Common myeloid progenitor, CD34-positive (primary cell): ENCODE data around the gene TNPO2. TPM values are rescaled to one million over a fixed set of nuclear protein-coding genes. Genes with fewer than 3 reads are reported as not detected.

ENCODE experiments used
- CTCF ChIA-PET: fragments of 350-600 bp; sonication (Branson Sonifier 250); formaldehyde crosslinking; loops from one replicate; lab custom pipeline; 2021; ENCODE audit warnings: antibody characterized with exemption; lab: Charles Lee
- POLR2A ChIA-PET: fragments of 350-600 bp; sonication (Branson Sonifier 250); formaldehyde crosslinking; loops from one replicate; lab custom pipeline; 2021; ENCODE audit warnings: antibody characterized with exemption; lab: Charles Lee
- DNase-seq, 3 donors: peaks; one replicate each; pipeline versions ENCODE4 v3.0.0 to v3.0.0-alpha.2; 2013
- H3K27ac ChIP-seq, 2 experiments: 1 replicate in 1 of 2; 2 replicates in 1 of 2; pipeline ENCODE4 v1.7.0; 2013; ENCODE audit warnings: inconsistent platforms in 2 of 2, low read length in 2 of 2, mild to moderate bottlenecking in 2 of 2, low read depth in 1 of 2, moderate library complexity in 1 of 2; ENCODE audit not compliant: severe bottlenecking in 2 of 2, insufficient read depth in 1 of 2, poor library complexity in 1 of 2
- H3K27me3 ChIP-seq, 5 experiments: replicated peaks in 2 of 5; 1 replicate in 3 of 5; 2 replicates in 2 of 5; pipeline versions ENCODE4 v1.6.1 to v1.7.0; 2013; ENCODE audit warnings: low read length in 4 of 5, mild to moderate bottlenecking in 2 of 5, moderate library complexity in 2 of 5, inconsistent platforms in 1 of 5; ENCODE audit not compliant: insufficient read depth in 5 of 5, control insufficient read depth in 4 of 5
- H3K36me3 ChIP-seq, 4 experiments: 1 replicate in 2 of 4; 2 replicates in 2 of 4; pipeline versions ENCODE4 v1.6.1 to v1.7.0; 2013; ENCODE audit warnings: low read length in 3 of 4, control low read depth in 1 of 4, mild to moderate bottlenecking in 1 of 4; ENCODE audit not compliant: control insufficient read depth in 4 of 4, insufficient read depth in 4 of 4
- H3K4me1 ChIP-seq, 4 experiments: 1 replicate in 3 of 4; 2 replicates in 1 of 4; pipeline versions ENCODE4 v1.6.1 to v1.7.1; 2013; ENCODE audit warnings: low read length in 3 of 4, mild to moderate bottlenecking in 3 of 4, control low read depth in 1 of 4, inconsistent platforms in 1 of 4, moderate library complexity in 1 of 4; ENCODE audit not compliant: control insufficient read depth in 4 of 4, insufficient read depth in 4 of 4; ENCODE audit errors: control extremely low read depth in 1 of 4
- H3K4me3 ChIP-seq, 7 experiments: 1 replicate in 4 of 7; 2 replicates in 3 of 7; pipeline versions ENCODE4 v1.5.1 to v1.7.0; 2013; ENCODE audit warnings: mild to moderate bottlenecking in 7 of 7, low read length in 6 of 7, moderate library complexity in 6 of 7, inconsistent platforms in 2 of 7, low read depth in 2 of 7, control low read depth in 1 of 7; ENCODE audit not compliant: insufficient read depth in 4 of 7, control insufficient read depth in 1 of 7; ENCODE audit errors: extremely low read depth in 1 of 7
- H3K9me3 ChIP-seq, 5 experiments: 1 replicate in 4 of 5; 2 replicates in 1 of 5; pipeline versions ENCODE4 v1.6.1 to v1.7.1; 2013; ENCODE audit warnings: low read length in 4 of 5, mild to moderate bottlenecking in 2 of 5, inconsistent platforms in 1 of 5, low read depth in 1 of 5, moderate library complexity in 1 of 5; ENCODE audit not compliant: control insufficient read depth in 4 of 5, insufficient read depth in 2 of 5; ENCODE audit errors: control extremely low read depth in 1 of 5
- WGBS: methylation state at CpG from one replicate; pipeline ENCODE4 v1.1.5; 2013; ENCODE audit not compliant: insufficient coverage; 5-methylcytosine and 5-hydroxymethylcytosine counted together
- polyA plus RNA-seq: library from polyadenylated mRNA; unstranded; fragments of 120-200 nt; gene quantifications from one replicate; pipeline ENCODE4 v1.2.1, GENCODE V29; 2013

TNPO2 gene
- polyA plus RNA-seq = 42.8 TPM

- peaks cover 3 to 31% (median 15%) of the 10 kb centered on the region in 4 experiments for H3K36me3 ChIP-seq
- H3K9me3 ChIP-seq = no peaks in the 10 kb centered on the region
- H3K27ac ChIP-seq = peak within 1 kb of the TSS in 1 of 2 experiments; percentile 92
- peak within 1 kb of the TSS; percentile 67 to 95 (median 78) for H3K4me3 ChIP-seq
- 1% methylated on average over 22 of the region's 28 CpGs for WGBS
- peak; percentile 69 to 83 (median 80) for DNase-seq
- ChIA-PET CTCF (interaction anchor here (2.1 to 43.3 kb wide), 3 partner anchors 10 to 37 kb away, joined by 6 to 776 read pairs (median 26); partner anchors contain the start of genes BEST2, HOOK2 and TRIR), POLR2A (interaction anchor here (1.3 to 2.4 kb wide), 3 partner anchors 10 to 66 kb away, joined by 3 to 16 read pairs (median 4); partner anchors contain the start of genes GET3 and TRIR)
- H3K4me1 ChIP-seq = peaks cover 12 to 35% (median 33%) of the 10 kb centered on the region in 4 experiments
- no peaks in the 10 kb centered on the region for H3K27me3 ChIP-seq
Observed at GRCh38 chr19:12723641-12724426, at the start of gene TNPO2. Gene TNPO2 (minus strand): TSS chr19:12723932. CDS start chr19:12720977, 2,955 bp downstream.

GRCh38 chr19:12772323-12772722, 48.6 kb upstream of the TNPO2 start:
- 100% methylated on average over 2 of the region's 4 CpGs for WGBS
- Histone ChIP-seq H3K9me3 (no peaks in the 10 kb centered on the region), H3K4me1 (peaks cover 2 to 18% (median 12%) of the 10 kb centered on the region in 4 experiments), H3K36me3 (peaks cover 0 to 4% (median under 1%) of the 10 kb centered on the region in 4 experiments), H3K4me3 (no peak overlapping the region), H3K27ac (no peak overlapping the region), H3K27me3 (no peaks in the 10 kb centered on the region)
- CTCF ChIA-PET = interaction anchor here (3.1 to 39.0 kb wide), 5 partner anchors 8 to 75 kb away, joined by 13 to 776 read pairs (median 54); partner anchors contain the start of genes GET3, JUNB, PRDX2 and THSD8
- no peak for DNase-seq
- POLR2A ChIA-PET = interaction anchor here (7.4 kb wide), 1 partner anchor 19 kb away, joined by 198 read pairs; the partner anchor contains the start of gene JUNB

- no peaks in the 10 kb centered on the region for H3K27me3 ChIP-seq
- no peak overlapping the region for H3K4me3 ChIP-seq
- peaks cover 2 to 13% (median 12%) of the 10 kb centered on the region in 4 experiments for H3K4me1 ChIP-seq
- DNase-seq = no peak
- H3K9me3 ChIP-seq = no peaks in the 10 kb centered on the region
- CTCF ChIA-PET = interaction anchor here (0.8 to 39.0 kb wide), 3 partner anchors 10 to 42 kb away, joined by 3 to 776 read pairs (median 612); partner anchors contain the start of genes GET3, JUNB, PRDX2 and THSD8
- H3K36me3 ChIP-seq = peaks cover 0 to 4% (median under 1%) of the 10 kb centered on the region in 4 experiments
- POLR2A ChIA-PET = no interaction called here
- WGBS = 100% methylated on average over 7 of the region's 13 CpGs
- no peak overlapping the region for H3K27ac ChIP-seq
Observed at GRCh38 chr19:12770922-12771321, 47.2 kb upstream of the TNPO2 start.

- Histone ChIP-seq H3K4me3 (peak overlapping the region in 1 of 7 experiments; percentile 11), H3K9me3 (no peaks in the 10 kb centered on the region), H3K4me1 (peaks cover 2 to 7% (median 7%) of the 10 kb centered on the region in 4 experiments), H3K27ac (no peak overlapping the region), H3K27me3 (no peaks in the 10 kb centered on the region), H3K36me3 (peaks cover 0 to 5% (median under 1%) of the 10 kb centered on the region in 4 experiments)
- WGBS = 79% methylated on average over 31 of the region's 37 CpGs
- POLR2A ChIA-PET = no interaction called here
- DNase-seq = peak in 2 of 3 donors; percentile 43 to 55
- CTCF ChIA-PET = interaction anchor here (0.6 to 39.0 kb wide), 4 partner anchors 10 to 1884 kb away, joined by 3 to 776 read pairs (median 308); partner anchors contain the start of genes GET3, JUNB, PRDX2 and THSD8
Observed at GRCh38 chr19:12769689-12770088, 46.0 kb upstream of the TNPO2 start.

GRCh38 chr19:12767666-12768065, 43.9 kb upstream of the TNPO2 start:
- Histone ChIP-seq H3K4me1 (peaks cover 2 to 6% (median 4%) of the 10 kb centered on the region in 4 experiments), H3K9me3 (peaks cover 0 to 5% (median 0%) of the 10 kb centered on the region in 5 experiments), H3K4me3 (no peak overlapping the region), H3K27me3 (no peaks in the 10 kb centered on the region), H3K27ac (no peak overlapping the region), H3K36me3 (peaks cover 0 to 17% (median 8%) of the 10 kb centered on the region in 4 experiments)
- no peak for DNase-seq
- POLR2A ChIA-PET = interaction anchor here (0.6 kb wide), 1 partner anchor 170 kb away, joined by 3 read pairs; no protein-coding TSS in a partner anchor
- CTCF ChIA-PET = interaction anchor here (0.9 to 39.0 kb wide), 7 partner anchors 7 to 82 kb away, joined by 3 to 776 read pairs (median 49); partner anchors contain the start of genes BEST2, GET3, HOOK2 and JUNB
- 97% methylated on average over 13 of the region's 15 CpGs for WGBS

GRCh38 chr19:12767150-12767549, 43.4 kb upstream of the TNPO2 start:
- H3K9me3 ChIP-seq = peaks cover 0 to 5% (median 0%) of the 10 kb centered on the region in 5 experiments
- H3K27ac ChIP-seq = no peak overlapping the region
- POLR2A ChIA-PET = no interaction called here
- no peak overlapping the region for H3K4me3 ChIP-seq
- H3K27me3 ChIP-seq = no peaks in the 10 kb centered on the region
- CTCF ChIA-PET = interaction anchor here (0.9 to 39.0 kb wide), 7 partner anchors 8 to 82 kb away, joined by 3 to 776 read pairs (median 49); partner anchors contain the start of genes BEST2, GET3, HOOK2 and JUNB
- 96% methylated on average over 11 of the region's 11 CpGs for WGBS
- peaks cover 0 to 17% (median 8%) of the 10 kb centered on the region in 4 experiments for H3K36me3 ChIP-seq
- no peak for DNase-seq
- H3K4me1 ChIP-seq = peaks cover 2 to 6% (median 4%) of the 10 kb centered on the region in 4 experiments
